ENCODE measurements around the gene ZXDC. TPM values are rescaled to one million over a fixed set of nuclear protein-coding genes. Genes with fewer than 3 reads are reported as not detected.

The ZXDC gene
- 27.0 TPM for polyA plus RNA-seq (2012; ENCODE audit: insufficient read depth, insufficient read length, low read depth)

- peak; percentile 45 for TF ChIP-seq CTCF (IDR thresholded peaks at IDR 0.05; ENCODE audit: low read depth, low read length)
- peaks cover 3% of the 10 kb centered on the region; the same call in 1 of the 2 replicates for H3K27me3 ChIP-seq
- H3K4me3 ChIP-seq (ENCODE audit: low read depth, low read length) = peak within 1 kb of the TSS; percentile 89
- peaks cover 14% of the 10 kb centered on the region for H3K4me1 ChIP-seq
- no peaks in the 10 kb centered on the region for H3K9me3 ChIP-seq
- peaks cover 6% of the 10 kb centered on the region for H3K36me3 ChIP-seq
- peak; percentile 97 for DNase-seq
These were observed at the start of gene ZXDC for GRCh38 chr3:126475413-126476114. TSS of gene ZXDC (minus strand) at chr3:126475891. CDS start at chr3:126475865, 26 bp downstream.

GRCh38 chr3:126525091-126525852 is 49.6 kb upstream of the ZXDC start:
- no peak for TF ChIP-seq CTCF (IDR thresholded peaks at IDR 0.05; ENCODE audit: low read depth, low read length)
- Histone ChIP-seq H3K9me3 (no peaks in the 10 kb centered on the region), H3K4me1 (no peaks in the 10 kb centered on the region), H3K4me3 (ENCODE audit: low read depth, low read length) (no peak overlapping the region), H3K27me3 (peaks cover 16% of the 10 kb centered on the region), H3K36me3 (no peaks in the 10 kb centered on the region)
- no peak for DNase-seq

GRCh38 chr3:126524429-126524988 is 48.8 kb upstream of the ZXDC start:
- H3K9me3 ChIP-seq = no peaks in the 10 kb centered on the region
- no peak for TF ChIP-seq CTCF (IDR thresholded peaks at IDR 0.05; ENCODE audit: low read depth, low read length)
- peak overlapping the region; percentile 58 for H3K4me3 ChIP-seq (ENCODE audit: low read depth, low read length)
- no peak for DNase-seq
- H3K4me1 ChIP-seq = no peaks in the 10 kb centered on the region
- H3K36me3 ChIP-seq = no peaks in the 10 kb centered on the region
- peaks cover 16% of the 10 kb centered on the region for H3K27me3 ChIP-seq

GRCh38 chr3:126523745-126524428 is 48.2 kb upstream of the ZXDC start, which contains the start of gene CHST13:
TSS of gene CHST13 (plus strand) at chr3:126524155. CDS start at chr3:126524333, 178 bp downstream.
- peak within 1 kb of the TSS; percentile 58 for H3K4me3 ChIP-seq (ENCODE audit: low read depth, low read length)
- peak; percentile 76 for DNase-seq
- peaks cover 16% of the 10 kb centered on the region for H3K27me3 ChIP-seq
- H3K4me1 ChIP-seq = no peaks in the 10 kb centered on the region
- H3K36me3 ChIP-seq = no peaks in the 10 kb centered on the region
- TF ChIP-seq CTCF (IDR thresholded peaks at IDR 0.05; ENCODE audit: low read depth, low read length) = no peak
- H3K9me3 ChIP-seq = no peaks in the 10 kb centered on the region

GRCh38 chr3:126522363-126522788 is 46.7 kb upstream of the ZXDC start:
- Histone ChIP-seq H3K36me3 (no peaks in the 10 kb centered on the region), H3K27me3 (peaks cover 16% of the 10 kb centered on the region), H3K4me1 (no peaks in the 10 kb centered on the region), H3K4me3 (ENCODE audit: low read depth, low read length) (no peak overlapping the region), H3K9me3 (no peaks in the 10 kb centered on the region)
- DNase-seq = peak; percentile 67
- TF ChIP-seq CTCF (IDR thresholded peaks at IDR 0.05; ENCODE audit: low read depth, low read length) = peak; percentile 93

All from BE2C (cell line).